Measurements from ENCODE around the gene MCF2L2. TPM values are rescaled to one million over a fixed set of nuclear protein-coding genes. Genes with fewer than 3 reads are reported as not detected.

Gene MCF2L2
- total RNA-seq, 1 experiment from 2014 or later: 1.7 TPM

GRCh38 chr3:183381179-183381578 is 47.2 kb downstream of the MCF2L2 start:
- no TSS peak for BruUV-seq (replicated peaks)
- Histone ChIP-seq H3F3A (ENCODE audit: insufficient read depth, low read depth) (peaks cover 29% of the 10 kb centered on the region), H3K36me3 (ENCODE audit: low read depth) (no peaks in the 10 kb centered on the region), H3K79me2 (ENCODE audit: low read depth) (no peaks in the 10 kb centered on the region), H3K27ac (no peak overlapping the region), H3K9me2 (ENCODE audit: insufficient read depth) (no peaks in the 10 kb centered on the region), H4K20me1 (ENCODE audit: insufficient read depth) (no peaks in the 10 kb centered on the region), H2AFZ (no peak overlapping the region), H3K9me3 (ENCODE audit: insufficient read depth, low read depth) (no peaks in the 10 kb centered on the region), H3K4me1 (replicated peaks; ENCODE audit: insufficient read depth) (peaks cover 63% of the 10 kb centered on the region), H3K27me3 (ENCODE audit: insufficient read depth, low read depth) (no peaks in the 10 kb centered on the region), H3K4me3 (no peak overlapping the region), H3K4me2 (no peak overlapping the region)
- intact Hi-C loops (cut with micrococcal nuclease; ENCODE audit: unreplicated experiment): loop anchor here (5.0 kb wide), 1 partner anchor 94 kb away; no protein-coding TSS in a partner anchor
- DNase-seq: peak in 1 of 2 experiments; percentile 46
- TF ChIP-seq EZH2 (IDR thresholded peaks at IDR 0.05; ENCODE audit: low read depth) (no peak), CTCF (conservative IDR thresholded peaks at IDR 0.05) (no peak)
- ChIA-PET CTCF (interaction anchor here (0.6 to 3.5 kb wide), 3 partner anchors 95 to 197 kb away, joined by 4 to 85 read pairs (median 6); no protein-coding TSS in a partner anchor), POLR2A (ENCODE audit: unreplicated experiment) (no interaction called here)

- no peaks in the 10 kb centered on the region for H3K79me2 ChIP-seq (ENCODE audit: low read depth)
- no peak overlapping the region for H3K4me3 ChIP-seq
- H4K20me1 ChIP-seq (ENCODE audit: insufficient read depth): no peaks in the 10 kb centered on the region
- peaks cover 29% of the 10 kb centered on the region for H3F3A ChIP-seq (ENCODE audit: insufficient read depth, low read depth)
- no peaks in the 10 kb centered on the region for H3K9me2 ChIP-seq (ENCODE audit: insufficient read depth)
- TF ChIP-seq CTCF (conservative IDR thresholded peaks at IDR 0.05) (no peak), EZH2 (IDR thresholded peaks at IDR 0.05; ENCODE audit: low read depth) (no peak)
- no peaks in the 10 kb centered on the region for H3K9me3 ChIP-seq (ENCODE audit: insufficient read depth, low read depth)
- H3K36me3 ChIP-seq (ENCODE audit: low read depth): no peaks in the 10 kb centered on the region
- peak overlapping the region; percentile 14 for H3K4me2 ChIP-seq
- H3K4me1 ChIP-seq (replicated peaks; ENCODE audit: insufficient read depth): peaks cover 57% of the 10 kb centered on the region
- no peak overlapping the region for H2AFZ ChIP-seq
- ChIA-PET POLR2A (ENCODE audit: unreplicated experiment) (interaction anchor here (0.6 to 0.7 kb wide), 2 partner anchors 114 to 194 kb away, joined by 4 to 9 read pairs; no protein-coding TSS in a partner anchor), CTCF (interaction anchor here (0.7 kb wide), 1 partner anchor 193 kb away, joined by 3 read pairs; no protein-coding TSS in a partner anchor)
- intact Hi-C loops (cut with micrococcal nuclease; ENCODE audit: unreplicated experiment): no loop called here
- peak in 1 of 2 experiments; percentile 77 for DNase-seq
- BruUV-seq (replicated peaks): no TSS peak
- H3K27me3 ChIP-seq (ENCODE audit: insufficient read depth, low read depth): no peaks in the 10 kb centered on the region
- peak overlapping the region; percentile 90 for H3K27ac ChIP-seq
Observed at GRCh38 chr3:183378951-183379350, 49.5 kb downstream of the MCF2L2 start.

- Histone ChIP-seq H3K9me2 (ENCODE audit: insufficient read depth) (no peaks in the 10 kb centered on the region), H3K36me3 (ENCODE audit: low read depth) (no peaks in the 10 kb centered on the region), H3K27ac (peak overlapping the region; percentile 90), H3K4me2 (peak overlapping the region; percentile 71), H3K9me3 (ENCODE audit: insufficient read depth, low read depth) (no peaks in the 10 kb centered on the region), H4K20me1 (ENCODE audit: insufficient read depth) (no peaks in the 10 kb centered on the region), H3K4me3 (no peak overlapping the region), H3F3A (ENCODE audit: insufficient read depth, low read depth) (peaks cover 29% of the 10 kb centered on the region), H3K4me1 (replicated peaks; ENCODE audit: insufficient read depth) (peaks cover 57% of the 10 kb centered on the region), H2AFZ (no peak overlapping the region), H3K79me2 (ENCODE audit: low read depth) (no peaks in the 10 kb centered on the region), H3K27me3 (ENCODE audit: insufficient read depth, low read depth) (no peaks in the 10 kb centered on the region)
- TF ChIP-seq EZH2 (IDR thresholded peaks at IDR 0.05; ENCODE audit: low read depth) (no peak), CTCF (conservative IDR thresholded peaks at IDR 0.05) (no peak)
- DNase-seq: peak in 1 of 2 experiments; percentile 32
- POLR2A ChIA-PET (ENCODE audit: unreplicated experiment): interaction anchor here (0.7 kb wide), 1 partner anchor 113 kb away, joined by 4 read pairs; no protein-coding TSS in a partner anchor
- no TSS peak for BruUV-seq (replicated peaks)
- intact Hi-C loops (cut with micrococcal nuclease; ENCODE audit: unreplicated experiment): no loop called here
- CTCF ChIA-PET: interaction anchor here (0.7 kb wide), 1 partner anchor 193 kb away, joined by 3 read pairs; no protein-coding TSS in a partner anchor
Observed at GRCh38 chr3:183378545-183378944, 49.9 kb downstream of the MCF2L2 start.
